Endothelial cell of umbilical vein (primary cell): ENCODE measurements around the gene CLTCL1. TPM values are rescaled to one million over a fixed set of nuclear protein-coding genes. Genes with fewer than 3 reads are reported as not detected.
"Not testable (repeated sequence)": the region's sequence is repeated elsewhere in the genome, so short reads cannot be mapped to it uniquely, and the experiment has no call there.

Experiments
- BruUV-seq: library from RNA; stranded (reverse); fragments of 400-500 nt; replicated peaks from 2 replicates; lab custom pipeline; 2021; lab: Mats Ljungman, UMichigan
- CTCF ChIA-PET: fragments of 300-600, 350-600 bp; sonication (Branson Sonifier 250); formaldehyde crosslinking; loops from one replicate; lab custom pipeline; 2021; ENCODE audit warnings: antibody characterized with exemption, inconsistent platforms; lab: Charles Lee
- POLR2A ChIA-PET: fragments of 300-600, 350-600 bp; sonication (Branson Sonifier 250); formaldehyde crosslinking; loops from one replicate; lab custom pipeline; 2021; ENCODE audit warnings: antibody characterized with exemption, inconsistent platforms; lab: Charles Lee
- DNase-seq: peaks from one replicate; pipeline ENCODE4 v3.0.0-alpha.2; 2011; ENCODE audit warnings: low read depth, low spot score
- FAIRE-seq: peaks from 2 replicates; lab custom pipeline; 2011; peaks lifted over from hg19 to GRCh38; lab: Jason Lieb, UNC
- H2AFZ ChIP-seq: 2 replicates; pipeline ENCODE4 v1.6.0; 2012; ENCODE audit warnings: low read depth, low read length, control low read depth, inconsistent platforms
- H3K27ac ChIP-seq: 2 replicates; pipeline ENCODE4 v1.5.1; 2011; ENCODE audit warnings: low read depth, mild to moderate bottlenecking, control low read depth, low read length, moderate library complexity; ENCODE audit not compliant: insufficient read depth
- H3K27me3 ChIP-seq, 2 experiments: 2 replicates each; pipeline versions ENCODE4 v1.6.0 to v1.6.1; 2011; ENCODE audit warnings: low read length in 2 of 2, mixed read lengths in 1 of 2; ENCODE audit not compliant: control insufficient read depth in 2 of 2, insufficient read depth in 2 of 2
- H3K36me3 ChIP-seq, 2 experiments: 2 replicates in 1 of 2; 3 replicates in 1 of 2; pipeline ENCODE4 v1.5.1; 2011; ENCODE audit warnings: low read length in 2 of 2, mild to moderate bottlenecking in 1 of 2, moderate library complexity in 1 of 2; ENCODE audit not compliant: control insufficient read depth in 2 of 2, insufficient read depth in 2 of 2; ENCODE audit errors: extremely low read depth in 1 of 2
- H3K4me1 ChIP-seq: 3 replicates; pipeline ENCODE4 v1.5.1; 2011; ENCODE audit warnings: mild to moderate bottlenecking, low read length; ENCODE audit not compliant: control insufficient read depth, insufficient read depth; ENCODE audit errors: extremely low read depth
- H3K4me2 ChIP-seq: 2 replicates; pipeline ENCODE4 v1.6.1; 2011; ENCODE audit warnings: low read length, control low read depth, mixed read lengths; ENCODE audit not compliant: insufficient read depth
- H3K4me3 ChIP-seq, 3 experiments: fragments of 200-600 bp in 1 of 3; sonication (generic), shearing (Covaris generic) in 1 of 3; replicated peaks in 1 of 3; 2 replicates each; pipeline ENCODE4 v1.5.1; 2011 to 2016; ENCODE audit warnings: control low read depth in 3 of 3, low read length in 3 of 3, mild to moderate bottlenecking in 2 of 3, inconsistent platforms in 1 of 3, low read depth in 1 of 3, moderate library complexity in 1 of 3; ENCODE audit not compliant: insufficient read depth in 1 of 3
- H3K79me2 ChIP-seq: 2 replicates; pipeline ENCODE4 v1.6.0; 2012; ENCODE audit warnings: low read length, inconsistent platforms; ENCODE audit not compliant: control insufficient read depth, insufficient read depth
- H3K9ac ChIP-seq: replicated peaks from 2 replicates; pipeline ENCODE3; 2011; ENCODE audit warnings: low read length, control low read depth; ENCODE audit not compliant: insufficient read depth; ENCODE audit errors: extremely low read depth
- H3K9me1 ChIP-seq: replicated peaks from 3 replicates; pipeline ENCODE4 v1.6.0; 2011; ENCODE audit warnings: mild to moderate bottlenecking, low read length; ENCODE audit not compliant: control insufficient read depth, insufficient read depth; ENCODE audit errors: extremely low read depth
- H3K9me3 ChIP-seq: replicated peaks from 2 replicates; pipeline ENCODE4 v1.5.1; 2012; ENCODE audit warnings: low read length, inconsistent platforms; ENCODE audit not compliant: control insufficient read depth, insufficient read depth
- H4K20me1 ChIP-seq: replicated peaks from 2 replicates; pipeline ENCODE3; 2011; ENCODE audit warnings: mild to moderate bottlenecking, low read length; ENCODE audit not compliant: control insufficient read depth, insufficient read depth; ENCODE audit errors: extremely low read depth
- EZH2 ChIP-seq: IDR thresholded peaks from 2 replicates; pipeline ENCODE4 v1.6.1; 2012; ENCODE audit warnings: borderline replicate concordance, low read depth, mild to moderate bottlenecking, moderate library complexity, low read length, inconsistent platforms; ENCODE audit not compliant: severe bottlenecking
- FOS ChIP-seq: IDR thresholded peaks from 2 replicates; pipeline ENCODE4 v1.6.1; 2011; ENCODE audit warnings: mild to moderate bottlenecking, low read length, moderate library complexity, borderline replicate concordance; ENCODE audit not compliant: insufficient read depth
- GATA2 ChIP-seq: IDR thresholded peaks from 2 replicates; pipeline ENCODE4 v1.7.0; 2011; ENCODE audit warnings: low read depth, mild to moderate bottlenecking, moderate library complexity, mixed read lengths, low read length; ENCODE audit not compliant: insufficient read length, insufficient read depth
- JUN ChIP-seq: IDR thresholded peaks from 2 replicates; pipeline ENCODE4 v1.6.1; 2011; ENCODE audit warnings: borderline replicate concordance, low read depth; ENCODE audit not compliant: insufficient read length, insufficient read depth
- MYC ChIP-seq: IDR thresholded peaks from one replicate; pipeline ENCODE4 v1.6.1; 2011; ENCODE audit warnings: mild to moderate bottlenecking, low read depth, low read length
- POLR2A ChIP-seq: IDR thresholded peaks from 2 replicates; pipeline ENCODE4 v1.6.1; 2012; ENCODE audit warnings: low read depth, mild to moderate bottlenecking, control low read depth, low read length
- POLR2AphosphoS5 ChIP-seq: IDR thresholded peaks from 2 replicates; pipeline ENCODE4 v1.6.1; 2012; ENCODE audit warnings: low read depth, mild to moderate bottlenecking, control low read depth, low read length, moderate library complexity; ENCODE audit not compliant: insufficient read depth
- dilution Hi-C: fragments of 300-500 bp; cut with MboI; formaldehyde crosslinking; loops from one replicate; pipeline ENCODE4 v1.15.0; 2019; ENCODE audit warnings: low sequenced_read_pairs; ENCODE audit not compliant: extremely low pct_ligation_motif_present
- intact Hi-C: fragments of 100-400 bp; cut with micrococcal nuclease; formaldehyde crosslinking; loops from one replicate; pipeline ENCODE4 v1.10.0; 2022
- polyA plus RNA-seq, 4 experiments: library from polyadenylated mRNA; depleted of rRNA in 3 of 4; stranded (reverse) in 3 of 4; unstranded in 1 of 4; fragments of >200 nt; gene quantifications; 2 replicates each; pipeline versions ENCODE4 v1.2.1 to v1.2.3, GENCODE V29; 2011 to 2012; ENCODE audit warnings: missing spikeins in 1 of 4
- total RNA-seq: library from RNA; stranded (reverse); gene quantifications from 2 replicates; pipeline ENCODE4 v1.2.3, GENCODE V29; 2021
- TF ChIP-seq, protein P1 (sequence below), 2 donors: IDR thresholded peaks; 1 replicate in 1 of 2; 2 replicates in 1 of 2; pipeline ENCODE4 v1.5.1; 2011; ENCODE audit warnings: low read length in 2 of 2, mild to moderate bottlenecking in 2 of 2, moderate library complexity in 2 of 2, control low read depth in 1 of 2, inconsistent platforms in 1 of 2, low read depth in 1 of 2; ENCODE audit not compliant: insufficient read depth in 1 of 2; ENCODE audit errors: extremely low read depth in 1 of 2
- TF ChIP-seq, protein P2 (sequence below): IDR thresholded peaks from 2 replicates; pipeline ENCODE4 v1.6.1; 2011; ENCODE audit not compliant: insufficient read depth, insufficient read length

Gene CLTCL1
- total and polyA plus RNA-seq, 2 donors (not counting 3 experiments of a cell fraction or from before 2014, with no cell fraction given), result 5.0 to 6.2 TPM

DNA sequence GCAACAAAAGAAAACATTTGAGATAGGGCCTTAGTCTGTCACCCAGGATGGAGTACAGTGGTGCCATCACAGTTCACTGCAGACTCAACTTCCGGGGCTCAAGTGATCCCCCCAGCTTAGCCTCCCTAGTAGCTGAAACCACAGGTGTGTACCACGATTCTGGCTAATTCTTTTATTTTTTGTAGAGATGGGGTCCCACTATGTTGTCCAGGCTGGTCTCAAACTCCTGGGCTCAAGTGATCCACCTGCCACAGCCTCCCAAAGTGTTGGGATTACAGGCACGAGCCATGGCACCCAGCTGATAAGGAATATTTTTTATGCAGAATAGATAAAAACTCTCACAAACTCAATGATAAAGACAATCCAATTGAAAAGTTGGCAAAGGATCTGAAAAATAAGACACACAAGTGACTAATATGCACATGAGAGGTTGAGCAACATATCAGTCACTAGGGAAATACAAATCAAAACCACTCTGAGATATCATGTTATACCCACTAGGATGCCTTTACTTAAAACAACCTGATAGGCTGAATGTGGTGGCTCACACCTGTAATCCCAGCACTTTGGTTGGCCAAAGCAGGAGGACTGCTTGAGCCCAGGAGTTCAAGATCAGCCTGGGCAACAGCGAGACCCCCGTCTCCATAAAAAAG is 33.9 kb upstream of the CLTCL1 start:
- dilution Hi-C loops (no loop called here), intact Hi-C loops (no loop called here)
- CTCF ChIA-PET, result interaction anchor here (1.7 kb wide), 1 partner anchor 26 kb away, joined by 4 read pairs; no protein-coding TSS in a partner anchor
- no peak overlapping the region for H3K4me2 ChIP-seq
- no peaks in the 10 kb centered on the region for H3K79me2 ChIP-seq
- no peak overlapping the region for H3K27ac ChIP-seq
- FAIRE-seq, result no peak
- no peak for DNase-seq
- H3K9me3 ChIP-seq, result no peaks in the 10 kb centered on the region
- H3K4me3 ChIP-seq, result no peak overlapping the region
- TF ChIP-seq, protein P1, sequence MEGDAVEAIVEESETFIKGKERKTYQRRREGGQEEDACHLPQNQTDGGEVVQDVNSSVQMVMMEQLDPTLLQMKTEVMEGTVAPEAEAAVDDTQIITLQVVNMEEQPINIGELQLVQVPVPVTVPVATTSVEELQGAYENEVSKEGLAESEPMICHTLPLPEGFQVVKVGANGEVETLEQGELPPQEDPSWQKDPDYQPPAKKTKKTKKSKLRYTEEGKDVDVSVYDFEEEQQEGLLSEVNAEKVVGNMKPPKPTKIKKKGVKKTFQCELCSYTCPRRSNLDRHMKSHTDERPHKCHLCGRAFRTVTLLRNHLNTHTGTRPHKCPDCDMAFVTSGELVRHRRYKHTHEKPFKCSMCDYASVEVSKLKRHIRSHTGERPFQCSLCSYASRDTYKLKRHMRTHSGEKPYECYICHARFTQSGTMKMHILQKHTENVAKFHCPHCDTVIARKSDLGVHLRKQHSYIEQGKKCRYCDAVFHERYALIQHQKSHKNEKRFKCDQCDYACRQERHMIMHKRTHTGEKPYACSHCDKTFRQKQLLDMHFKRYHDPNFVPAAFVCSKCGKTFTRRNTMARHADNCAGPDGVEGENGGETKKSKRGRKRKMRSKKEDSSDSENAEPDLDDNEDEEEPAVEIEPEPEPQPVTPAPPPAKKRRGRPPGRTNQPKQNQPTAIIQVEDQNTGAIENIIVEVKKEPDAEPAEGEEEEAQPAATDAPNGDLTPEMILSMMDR (IDR thresholded peaks at IDR 0.05; ENCODE audit: extremely low read depth in 1 of 2, insufficient read depth in 1 of 2, low read depth in 1 of 2, low read length in 2 of 2), result no peak
- TF ChIP-seq GATA2, result no peak
- no peak for TF ChIP-seq EZH2
- TF ChIP-seq MYC, result no peak
- TF ChIP-seq JUN, result no peak
- TF ChIP-seq POLR2A, result no peak
- TF ChIP-seq POLR2AphosphoS5, result no peak
- TF ChIP-seq FOS, result no peak
- TF ChIP-seq, protein P2, sequence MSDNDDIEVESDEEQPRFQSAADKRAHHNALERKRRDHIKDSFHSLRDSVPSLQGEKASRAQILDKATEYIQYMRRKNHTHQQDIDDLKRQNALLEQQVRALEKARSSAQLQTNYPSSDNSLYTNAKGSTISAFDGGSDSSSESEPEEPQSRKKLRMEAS, result no peak
- H3K9ac ChIP-seq, result no peak overlapping the region
- no TSS peak for BruUV-seq
- H4K20me1 ChIP-seq, result no peaks in the 10 kb centered on the region
- no peaks in the 10 kb centered on the region for H3K9me1 ChIP-seq
- peaks cover 0 to 5% of the 10 kb centered on the region in 2 experiments for H3K36me3 ChIP-seq
- no peaks in the 10 kb centered on the region for H3K4me1 ChIP-seq
- no peaks in the 10 kb centered on the region for H3K27me3 ChIP-seq
- POLR2A ChIA-PET, result no interaction called here
- no peak overlapping the region for H2AFZ ChIP-seq

DNA sequence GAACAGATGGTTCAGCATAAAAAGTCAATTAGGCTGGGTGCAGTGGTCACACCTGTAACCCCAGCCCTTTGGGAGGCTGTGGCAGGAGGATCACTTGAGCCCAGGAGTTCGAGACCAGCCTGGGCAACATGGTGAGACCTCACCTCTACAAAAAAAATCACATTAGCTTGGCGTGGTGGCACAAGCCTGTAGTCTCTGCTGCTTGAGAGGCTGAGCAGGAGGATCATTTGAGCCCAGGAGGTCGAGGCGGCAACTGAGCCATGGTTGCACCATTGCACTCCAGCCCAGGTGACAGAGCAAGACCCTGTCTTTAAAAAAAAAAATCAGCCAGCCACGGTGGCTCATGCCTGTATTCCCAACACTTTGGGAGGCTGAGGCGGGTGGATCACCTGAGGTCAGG is 31.9 kb upstream of the CLTCL1 start:
- H4K20me1 ChIP-seq, H3K79me2 ChIP-seq, H3K36me3 ChIP-seq, DNase-seq, H3K27me3 ChIP-seq, H2AFZ ChIP-seq, intact Hi-C loops, dilution Hi-C loops, H3K9ac ChIP-seq, H3K4me3 ChIP-seq, H3K27ac ChIP-seq, BruUV-seq, H3K9me1 ChIP-seq, POLR2A ChIA-PET, H3K4me1 ChIP-seq, H3K4me2 ChIP-seq, FAIRE-seq, H3K9me3 ChIP-seq: not testable (repeated sequence)
- CTCF ChIA-PET, result interaction anchor here (1.7 kb wide), 1 partner anchor 24 kb away, joined by 4 read pairs; no protein-coding TSS in a partner anchor
